ENCODE measurements around the gene CD3E.
"Not testable (repeated sequence)": the region's sequence is repeated elsewhere in the genome, so short reads cannot be mapped to it uniquely, and the experiment has no call there.

Gene CD3E

DNA sequence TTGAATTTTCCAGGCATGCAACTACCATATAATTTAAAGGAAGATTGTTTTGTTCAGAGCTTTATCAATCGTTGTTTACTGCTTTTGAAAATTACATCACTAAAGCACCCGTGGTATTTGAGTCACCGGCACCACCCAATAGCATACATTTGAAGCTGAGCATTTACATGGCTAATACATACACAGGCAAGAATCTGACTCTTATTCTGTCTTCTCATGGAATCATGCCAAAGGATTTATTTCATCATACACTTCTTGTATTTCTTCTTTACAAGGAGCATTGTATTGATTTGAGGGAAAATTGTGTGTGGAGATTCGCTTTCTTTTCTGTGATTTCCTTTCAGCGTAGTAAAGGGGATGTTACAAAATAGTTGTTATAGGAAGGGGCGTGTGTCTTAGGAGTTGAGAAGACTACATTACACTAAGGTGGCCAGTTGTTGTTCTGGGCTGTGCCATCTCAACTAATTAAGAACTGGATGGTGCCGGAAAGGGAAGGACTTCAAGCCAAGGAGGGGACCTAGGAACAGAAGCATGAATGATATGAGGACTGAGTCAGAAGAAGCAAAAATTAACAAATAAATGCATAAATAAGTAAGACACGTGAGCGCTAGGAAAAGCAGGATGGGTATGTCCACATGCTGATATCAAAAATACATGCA, 12.9 kb upstream of the CD3E start:
- DNase-seq: no peak

DNA sequence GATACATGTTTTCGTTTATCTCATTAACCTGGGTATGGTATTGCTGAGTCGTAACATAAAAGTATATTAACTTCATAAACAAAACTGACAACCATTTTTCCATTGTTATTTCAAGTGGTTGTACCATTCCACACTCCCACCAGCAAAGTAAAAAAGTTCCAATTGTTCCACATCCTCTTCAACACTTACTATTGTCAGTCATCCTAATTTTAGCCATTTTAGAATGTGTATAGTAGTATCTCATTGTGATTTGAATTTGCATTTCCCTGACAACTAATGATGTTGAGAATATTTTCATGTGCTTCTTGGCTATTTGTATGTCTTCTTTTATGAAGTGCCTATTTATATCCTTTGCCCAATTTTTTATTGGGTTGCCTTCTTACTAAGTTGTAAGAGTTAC, 10.5 kb upstream of the CD3E start:
- no peak for DNase-seq

DNA sequence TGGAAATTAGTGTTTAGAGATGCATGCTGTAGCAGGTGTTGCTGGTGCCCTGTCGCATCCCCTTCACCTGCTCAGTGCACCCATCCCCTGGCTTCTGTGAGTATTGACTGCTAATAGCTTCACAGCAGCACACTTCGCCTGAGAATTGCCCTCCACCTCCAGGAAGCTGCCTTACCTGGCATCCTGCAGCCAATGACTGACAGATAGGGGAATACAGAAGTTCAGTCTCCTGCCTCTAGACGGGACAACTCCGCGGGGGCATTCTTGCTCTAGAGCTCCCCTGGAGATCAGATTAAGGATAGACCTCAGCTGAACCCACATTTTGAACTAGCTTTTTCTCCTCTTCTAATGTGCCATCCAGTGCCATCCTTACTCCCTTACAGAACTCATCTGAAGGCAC, 9.3 kb upstream of the CD3E start:
- DNase-seq: no peak

DNA sequence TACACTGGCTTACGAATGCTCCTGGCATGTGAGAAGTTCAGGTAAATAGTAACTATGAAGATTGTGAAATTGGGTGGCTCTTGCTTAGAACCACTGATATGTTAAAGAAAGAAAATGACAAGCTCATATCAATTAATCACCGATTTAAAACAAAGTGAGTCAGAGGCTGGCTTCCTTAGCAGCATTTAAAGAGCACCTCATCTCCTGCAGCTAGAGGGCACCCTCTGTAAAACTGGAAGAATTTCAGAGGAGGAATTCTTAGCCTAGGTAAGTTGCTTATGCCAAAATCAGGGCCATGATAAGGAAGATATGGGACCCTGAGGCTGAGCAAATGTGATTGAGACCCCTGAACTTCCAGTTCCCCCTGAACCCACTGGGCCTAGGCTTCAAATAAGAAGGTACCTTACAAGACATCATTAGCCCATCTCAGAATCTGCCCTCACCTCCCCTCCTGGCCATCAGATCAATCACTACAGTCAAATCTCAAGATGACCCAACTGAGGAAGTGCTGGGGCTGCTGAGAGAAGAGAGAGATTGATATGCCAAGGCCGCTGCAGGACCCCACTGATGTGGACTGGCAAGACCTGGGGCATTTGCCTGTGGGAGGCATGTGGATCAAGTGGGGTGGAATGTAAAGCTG, 8.6 kb upstream of the CD3E start:
- DNase-seq: peak; percentile 59

GRCh38 chr11:118301600-118302195, 2.8 kb upstream of the CD3E start:
- no peak for DNase-seq

- DNase-seq: no peak
Observed at GRCh38 chr11:118304227-118304567, 333 bp upstream of the CD3E start.

DNA sequence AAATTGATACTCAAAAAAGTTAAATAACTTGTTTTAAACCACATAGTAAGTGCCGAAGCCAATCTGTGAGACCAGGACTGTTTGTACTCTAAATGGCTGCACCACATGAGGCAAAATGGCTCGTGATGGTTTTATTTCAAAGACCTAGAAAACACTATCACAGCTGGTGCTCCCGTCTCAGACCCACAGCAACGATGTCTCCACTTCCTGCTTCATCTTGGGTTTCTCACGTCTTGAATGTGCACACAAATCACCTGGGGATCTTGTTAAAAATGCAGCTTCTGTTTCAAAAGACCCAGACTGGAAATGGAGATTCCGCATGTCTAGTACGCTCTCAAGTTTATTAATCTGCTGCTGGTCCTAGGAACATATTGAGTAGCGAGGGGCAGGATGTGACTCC, 1.2 kb downstream of the CD3E start:
- DNase-seq: peak; percentile 63

- peak; percentile 70 for DNase-seq
Observed at GRCh38 chr11:118306556-118306955, 2.0 kb downstream of the CD3E start.

DNA sequence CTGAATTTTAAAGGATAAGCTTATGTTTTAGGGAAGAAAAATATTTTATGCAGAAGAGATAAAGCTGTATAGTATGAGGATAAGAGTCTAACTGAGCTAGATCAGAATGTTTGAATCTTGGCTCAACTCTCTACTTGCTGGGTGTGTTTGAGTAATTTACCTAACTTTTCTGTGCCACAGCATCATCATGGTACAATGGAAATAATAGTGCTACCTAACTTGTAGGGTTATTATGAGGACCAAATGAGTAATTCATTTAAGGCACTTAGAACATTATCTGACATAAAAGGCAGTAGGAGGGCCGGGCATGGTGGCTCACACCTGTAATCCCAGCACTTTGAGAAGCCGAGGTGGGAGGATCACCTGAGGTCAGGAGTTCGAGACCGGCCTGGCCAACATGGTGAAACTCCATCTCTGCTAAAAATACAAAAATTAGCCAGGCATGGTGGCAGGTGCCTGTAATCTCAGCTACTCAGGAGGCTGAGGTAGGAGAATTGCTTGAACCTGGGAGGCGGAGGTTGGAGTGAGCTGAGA, 4.5 kb downstream of the CD3E start:
- not testable (repeated sequence) for DNase-seq

DNA sequence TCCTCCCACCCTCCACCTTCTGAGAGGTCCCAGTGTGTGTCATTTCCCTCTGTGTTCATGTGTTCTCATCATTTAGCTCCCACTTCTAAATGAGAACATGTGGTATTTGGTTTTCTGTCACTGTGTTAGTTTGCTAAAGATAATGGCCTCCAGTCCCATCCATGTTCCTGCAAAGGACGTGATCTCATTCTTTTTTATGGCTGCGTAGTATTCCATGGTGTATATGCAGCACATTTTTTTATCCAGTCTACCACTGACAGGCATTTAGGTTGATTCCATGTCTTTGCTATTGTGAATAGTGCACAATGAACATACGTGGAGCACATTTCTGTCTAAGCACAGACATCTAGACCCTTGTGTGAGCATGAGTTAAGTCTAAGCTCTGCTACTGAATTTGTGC, 5.7 kb downstream of the CD3E start:
- no peak for DNase-seq

DNA sequence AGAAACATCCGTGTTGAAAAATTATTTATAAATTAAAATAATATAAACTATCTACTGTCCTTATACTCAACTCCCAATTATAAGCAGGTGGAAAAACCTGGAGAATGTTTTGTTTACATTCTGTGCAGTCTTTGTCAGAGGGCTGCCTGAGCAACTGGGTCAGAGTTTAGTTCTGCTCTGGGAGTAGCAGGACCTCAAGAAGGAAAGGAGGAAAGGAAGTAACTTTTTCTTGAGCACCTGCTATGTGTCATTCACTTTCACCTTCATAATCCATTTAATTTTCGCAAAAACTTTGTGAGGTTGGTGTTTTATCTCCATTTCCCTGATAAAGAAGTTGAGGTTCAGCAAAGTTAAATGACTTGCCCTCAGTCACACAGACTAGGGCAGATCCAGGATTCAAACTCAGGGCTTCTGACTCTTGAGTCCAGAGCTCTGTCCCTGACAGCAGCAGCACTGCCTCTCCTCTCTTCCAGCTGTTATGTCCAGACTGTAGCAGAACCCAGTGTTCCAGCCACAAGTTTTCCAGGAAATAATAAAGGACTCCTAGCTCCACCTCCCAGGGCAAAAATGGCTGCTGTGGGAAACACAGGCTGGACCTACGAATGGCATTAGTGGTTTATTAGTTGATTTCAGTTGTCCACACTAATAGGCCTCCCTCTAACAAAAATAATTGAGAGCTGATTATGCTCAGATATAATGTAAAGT, 6.4 kb downstream of the CD3E start:
- DNase-seq: no peak

GRCh38 chr11:118311518-118311917, 7.0 kb downstream of the CD3E start:
- DNase-seq: no peak

DNA sequence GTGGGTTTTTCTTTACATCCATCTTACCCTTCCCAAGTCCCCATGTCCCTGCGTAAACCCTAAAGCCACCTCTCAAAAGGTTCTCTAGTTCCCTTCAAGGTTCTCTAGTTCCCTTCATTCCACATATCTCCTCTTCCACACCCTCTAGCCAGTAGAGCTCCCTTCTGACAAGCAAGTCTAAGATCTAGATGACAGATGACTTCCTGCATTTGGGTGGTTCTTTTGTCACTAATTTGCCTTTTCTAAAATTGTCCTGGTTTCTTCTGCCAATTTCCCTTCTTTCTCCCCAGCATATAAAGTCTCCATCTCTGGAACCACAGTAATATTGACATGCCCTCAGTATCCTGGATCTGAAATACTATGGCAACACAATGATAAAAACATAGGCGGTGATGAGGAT, 7.8 kb downstream of the CD3E start:
- DNase-seq: no peak

- no peak for DNase-seq
Observed at GRCh38 chr11:118313242-118313641, 8.7 kb downstream of the CD3E start.

DNA sequence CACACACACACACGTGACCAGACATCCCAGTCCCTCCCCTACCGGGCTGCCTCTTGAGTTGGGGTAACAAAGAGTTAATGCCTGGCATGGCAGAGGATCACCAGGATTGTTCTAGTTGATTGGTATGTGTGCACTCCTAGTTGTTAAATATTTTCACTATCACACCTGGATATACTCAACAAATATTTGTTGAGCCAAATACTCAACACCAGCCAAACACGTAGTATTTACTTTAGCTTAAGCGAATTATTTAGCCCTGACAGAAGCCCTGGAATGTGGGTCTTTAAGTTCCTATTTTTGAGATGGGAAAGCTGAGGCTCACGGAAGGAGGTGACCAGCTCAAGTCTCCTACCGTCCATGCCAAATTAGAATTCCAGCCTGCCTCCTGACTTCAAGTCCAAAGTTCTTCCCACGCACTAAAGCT, 10.5 kb downstream of the CD3E start:
- DNase-seq: no peak

DNA sequence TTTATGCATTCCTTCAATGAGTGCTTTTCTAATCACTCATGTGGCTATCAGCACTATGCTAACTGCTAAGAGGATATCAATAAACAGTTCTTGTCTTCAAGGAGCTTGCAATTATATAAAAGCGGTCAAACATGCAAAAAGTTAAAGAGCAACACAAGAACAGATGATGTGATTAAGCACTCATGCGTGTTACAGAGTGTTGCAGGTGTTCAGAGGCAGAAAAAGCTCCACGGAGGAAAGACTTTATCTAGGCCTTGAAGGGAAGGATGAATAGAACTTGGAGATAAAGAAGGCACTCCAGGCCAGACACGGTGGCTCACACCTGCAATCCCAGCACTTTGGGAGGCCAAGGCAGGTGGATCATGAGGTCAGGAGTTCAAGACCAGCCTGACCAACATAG, 13.6 kb downstream of the CD3E start:
- no peak for DNase-seq

- DNase-seq: no peak
Observed at GRCh38 chr11:118318581-118319336, 14.2 kb downstream of the CD3E start.

DNA sequence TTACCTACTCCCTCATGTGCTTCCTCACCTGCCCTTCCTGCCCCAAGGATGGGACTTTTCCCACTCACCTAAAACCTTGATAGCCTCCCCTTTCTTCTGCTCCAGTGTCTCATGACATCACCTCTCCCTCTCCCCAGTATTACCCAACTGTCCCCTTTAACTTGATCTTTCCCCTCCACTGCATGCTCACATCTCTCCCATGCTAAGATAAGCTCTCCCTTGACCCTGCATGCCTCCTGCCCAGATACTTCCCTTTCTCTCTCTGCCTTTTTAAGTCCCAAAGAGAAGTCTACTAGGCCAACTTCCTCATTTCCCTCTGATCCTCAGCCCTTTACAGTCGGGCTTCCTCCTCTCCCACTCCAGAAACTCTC, 14.8 kb downstream of the CD3E start:
- no peak for DNase-seq

DNA sequence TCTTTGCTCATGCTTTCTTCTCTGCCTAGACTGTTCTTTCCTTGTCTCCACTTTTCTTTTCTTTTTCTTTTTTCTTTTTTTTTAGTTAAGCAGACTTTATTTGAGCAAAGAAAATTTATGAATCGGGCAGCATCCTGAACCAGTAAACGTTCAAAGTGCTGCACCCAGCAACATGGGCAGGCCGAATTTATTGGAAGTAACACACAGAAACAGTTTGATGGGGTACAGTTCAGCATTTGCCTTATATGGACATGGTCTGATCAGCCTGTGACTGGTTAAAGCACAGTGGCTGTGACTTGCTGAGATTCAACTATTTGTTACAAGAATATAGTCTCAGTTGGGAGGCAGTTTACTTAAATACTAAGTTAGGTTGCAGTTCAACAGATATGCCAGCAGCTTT, 16.0 kb downstream of the CD3E start:
- DNase-seq: no peak

DNA sequence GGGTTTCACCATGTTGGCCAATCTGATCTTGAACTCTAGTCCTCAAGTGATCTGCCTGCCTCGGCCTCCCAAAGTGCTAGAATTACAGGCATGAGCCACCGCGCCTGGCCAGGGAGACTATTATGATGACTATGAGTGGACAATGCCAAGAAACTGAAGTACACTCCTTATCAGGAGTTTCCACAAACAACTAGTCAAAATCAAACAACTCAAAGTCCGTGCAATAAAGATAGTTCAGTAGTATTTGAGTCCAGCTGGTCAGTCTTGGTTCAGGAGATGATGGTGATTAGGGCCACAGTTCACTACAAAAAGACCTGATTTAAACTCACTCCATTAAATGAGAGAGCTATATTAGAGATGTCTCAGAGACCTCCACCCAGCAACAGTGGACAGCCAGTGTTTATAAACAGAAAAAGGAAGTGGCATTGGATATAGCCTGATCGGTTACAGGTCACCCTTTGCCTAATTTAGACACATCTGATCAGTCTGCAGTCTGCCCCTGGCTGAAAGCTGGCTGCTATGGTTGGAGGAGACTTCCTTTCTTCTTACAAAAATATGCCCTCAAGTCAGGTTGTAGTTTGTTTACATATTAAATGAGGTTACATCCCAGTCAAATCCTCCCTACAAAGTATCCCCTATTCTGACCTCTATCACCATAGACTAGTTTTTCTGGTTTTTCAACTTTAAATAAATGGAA, 17.0 kb downstream of the CD3E start:
- no peak for DNase-seq

DNA sequence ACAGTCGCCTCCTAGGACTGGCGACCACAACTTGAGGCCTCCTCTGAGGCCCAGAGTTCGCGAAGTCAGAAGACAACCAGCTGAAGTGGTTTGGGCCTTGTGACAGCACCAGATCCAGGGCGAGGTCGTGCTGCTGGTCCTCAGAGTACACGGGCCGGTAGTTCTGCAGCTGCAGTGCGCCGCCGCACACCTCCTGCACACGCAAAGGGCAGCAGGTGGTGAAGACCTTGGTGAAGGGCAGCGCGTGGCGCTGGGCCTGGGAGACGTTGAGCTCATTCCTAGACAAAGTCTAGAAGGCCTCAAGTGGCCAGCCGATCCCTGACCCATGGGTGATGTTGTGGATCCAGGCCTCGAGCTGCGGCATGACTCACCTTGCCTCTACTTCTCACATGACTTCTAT, 18.2 kb downstream of the CD3E start:
- no peak for DNase-seq

GRCh38 chr11:118325283-118325682, 20.8 kb downstream of the CD3E start:
- DNase-seq: no peak

DNA sequence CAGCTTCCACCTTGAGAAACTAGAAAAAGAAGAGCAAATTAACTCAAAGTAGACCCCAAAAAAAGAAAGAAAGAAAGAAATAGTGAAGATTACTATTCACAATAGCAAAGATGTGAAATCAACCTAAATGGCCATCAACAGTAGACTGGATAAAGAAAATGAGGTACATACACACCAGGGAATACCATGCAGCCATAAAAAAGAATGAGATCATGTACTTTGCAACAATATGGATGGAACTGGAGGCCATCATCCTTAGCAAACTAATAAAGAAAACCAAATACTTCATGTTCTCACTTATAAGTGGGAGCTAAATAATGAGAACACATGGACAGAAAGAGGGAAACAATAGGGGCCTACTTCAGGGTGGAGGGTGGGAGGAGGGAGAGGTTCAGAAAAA, 24.2 kb downstream of the CD3E start:
- no peak for DNase-seq

All from activated CD4-positive, alpha-beta T cell treated with anti-CD3 and anti-CD28 coated beads, Interleukin-10, Interleukin-2, amounts not matched to agents 100 ng/mL and 50 ng/mL, durations not matched to agents 16 hours and 8 hours (primary cell).